ENCODE results near the gene PIGA. TPM values are rescaled to one million over a fixed set of nuclear protein-coding genes. Genes with fewer than 3 reads are reported as not detected.
A peak's percentile ranks its signal among the peaks of the same experiment; 100 is the strongest.

The PIGA gene
- polyA plus RNA-seq (2011; rRNA removed) = 2.8 and 6.3 TPM in 2 replicates
- polyA minus RNA-seq (2011; rRNA and poly(A)+ RNA removed) = 3.2 and 4.7 TPM in 2 replicates

GRCh38 chrX:15335135-15336022 is at the start of gene PIGA:
Gene PIGA (minus strand): TSS chrX:15335523. CDS start chrX:15331930, 3,593 bp downstream.
- no peak for TF ChIP-seq CTCF (IDR thresholded peaks at IDR 0.05; ENCODE audit: insufficient read depth, low read depth, low read length)
- Histone ChIP-seq H3K27me3 (ENCODE audit: control insufficient read depth, insufficient read depth, low read length) (no peaks in the 10 kb centered on the region), H3K36me3 (ENCODE audit: control insufficient read depth, insufficient read depth, low read length) (peaks cover 4% of the 10 kb centered on the region; the same call in 1 of the 2 replicates), H3K4me3 (ENCODE audit: low read depth, low read length) (peak within 1 kb of the TSS; percentile 65)
- peak; percentile 88 for DNase-seq (ENCODE audit: low read depth)
- POLR2A ChIA-PET = interaction anchor here (0.6 kb wide), 1 partner anchor 44 kb away, joined by 19 read pairs; no protein-coding TSS in a partner anchor
- CTCF ChIA-PET = interaction anchor here (0.6 kb wide), 1 partner anchor 38 kb away, joined by 3 read pairs; no protein-coding TSS in a partner anchor

GRCh38 chrX:15384304-15384703 is 49.0 kb upstream of the PIGA start, which contains the start of gene VEGFD:
Gene VEGFD (minus strand): TSS chrX:15384413. CDS start chrX:15383946, 467 bp downstream.
- DNase-seq (ENCODE audit: low read depth) = no peak
- no peaks in the 10 kb centered on the region for H3K36me3 ChIP-seq (ENCODE audit: control insufficient read depth, insufficient read depth, low read length)
- TF ChIP-seq CTCF (IDR thresholded peaks at IDR 0.05; ENCODE audit: insufficient read depth, low read depth, low read length) = no peak
- no peak within 1 kb of the TSS for H3K4me3 ChIP-seq (ENCODE audit: low read depth, low read length)
- ChIA-PET POLR2A (no interaction called here), CTCF (interaction anchor here (1.0 kb wide), 1 partner anchor 87 kb away, joined by 3 read pairs; no protein-coding TSS in a partner anchor)
- H3K27me3 ChIP-seq (ENCODE audit: control insufficient read depth, insufficient read depth, low read length) = no peaks in the 10 kb centered on the region

GRCh38 chrX:15382813-15383212 is 47.5 kb upstream of the PIGA start:
- H3K4me3 ChIP-seq (ENCODE audit: low read depth, low read length) = no peak overlapping the region

GRCh38 chrX:15376956-15377355 is 41.6 kb upstream of the PIGA start:
- TF ChIP-seq CTCF (IDR thresholded peaks at IDR 0.05; ENCODE audit: insufficient read depth, low read depth, low read length) = no peak
- H3K27me3 ChIP-seq (ENCODE audit: control insufficient read depth, insufficient read depth, low read length) = no peaks in the 10 kb centered on the region
- no peak overlapping the region for H3K4me3 ChIP-seq (ENCODE audit: low read depth, low read length)
- POLR2A ChIA-PET = no interaction called here
- no peak for DNase-seq (ENCODE audit: low read depth)
- CTCF ChIA-PET = no interaction called here
- no peaks in the 10 kb centered on the region for H3K36me3 ChIP-seq (ENCODE audit: control insufficient read depth, insufficient read depth, low read length)

More at GRCh38 chrX:15382813-15383212, 47.5 kb upstream of the PIGA start:
- CTCF ChIA-PET = interaction anchor here (1.2 to 1.3 kb wide), 2 partner anchors 18 to 85 kb away, joined by 3 read pairs; no protein-coding TSS in a partner anchor
- H3K27me3 ChIP-seq (ENCODE audit: control insufficient read depth, insufficient read depth, low read length) = no peaks in the 10 kb centered on the region
- POLR2A ChIA-PET = no interaction called here
- no peaks in the 10 kb centered on the region for H3K36me3 ChIP-seq (ENCODE audit: control insufficient read depth, insufficient read depth, low read length)
- no peak for TF ChIP-seq CTCF (IDR thresholded peaks at IDR 0.05; ENCODE audit: insufficient read depth, low read depth, low read length)
- no peak for DNase-seq (ENCODE audit: low read depth)

GRCh38 chrX:15373976-15374375 is 38.7 kb upstream of the PIGA start:
- ChIA-PET CTCF (interaction anchor here (2.0 kb wide), 1 partner anchor 25 kb away, joined by 7 read pairs; no protein-coding TSS in a partner anchor), POLR2A (no interaction called here)
- no peaks in the 10 kb centered on the region for H3K36me3 ChIP-seq (ENCODE audit: control insufficient read depth, insufficient read depth, low read length)
- no peak overlapping the region for H3K4me3 ChIP-seq (ENCODE audit: low read depth, low read length)
- no peak for DNase-seq (ENCODE audit: low read depth)
- no peak for TF ChIP-seq CTCF (IDR thresholded peaks at IDR 0.05; ENCODE audit: insufficient read depth, low read depth, low read length)
- no peaks in the 10 kb centered on the region; the same call in 1 of the 2 replicates for H3K27me3 ChIP-seq (ENCODE audit: control insufficient read depth, insufficient read depth, low read length)

All from BJ (cell line).